Measurements from ENCODE around the gene ICAM2.
"Not testable (repeated sequence)": the region's sequence is repeated elsewhere in the genome, so short reads cannot be mapped to it uniquely, and the experiment has no call there.

ICAM2 gene

GRCh38 chr17:64028874-64029464 is 8.5 kb upstream of the ICAM2 start:
- peak; percentile 76 for TF ChIP-seq CTCF (IDR thresholded peaks at IDR 0.05; ENCODE audit: low read depth, low read length)
- in situ Hi-C loops (cut with HindIII; ENCODE audit: low sequenced_read_pairs) = no loop called here
- DNase-seq (ENCODE audit: low read depth, low spot score) = peak; percentile 66
- H3K4me3 ChIP-seq (ENCODE audit: low read depth, low read length) = no peak overlapping the region

GRCh38 chr17:64025732-64026294 is 5.4 kb upstream of the ICAM2 start:
- peak; percentile 96 for TF ChIP-seq CTCF (IDR thresholded peaks at IDR 0.05; ENCODE audit: low read depth, low read length)
- no peak overlapping the region for H3K4me3 ChIP-seq (ENCODE audit: low read depth, low read length)
- in situ Hi-C loops (cut with HindIII; ENCODE audit: low sequenced_read_pairs) = no loop called here
- DNase-seq (ENCODE audit: low read depth, low spot score) = peak; percentile 43

- no peak for DNase-seq (ENCODE audit: low read depth, low spot score)
- no peak for TF ChIP-seq CTCF (IDR thresholded peaks at IDR 0.05; ENCODE audit: low read depth, low read length)
- H3K4me3 ChIP-seq (ENCODE audit: low read depth, low read length) = no peak overlapping the region
- in situ Hi-C loops (cut with HindIII; ENCODE audit: low sequenced_read_pairs) = no loop called here
These were observed 4.6 kb upstream of the ICAM2 start for GRCh38 chr17:64024781-64025731.

- no peak for TF ChIP-seq CTCF (IDR thresholded peaks at IDR 0.05; ENCODE audit: low read depth, low read length)
- in situ Hi-C loops (cut with HindIII; ENCODE audit: low sequenced_read_pairs) = no loop called here
- DNase-seq (ENCODE audit: low read depth, low spot score) = no peak
- H3K4me3 ChIP-seq (ENCODE audit: low read depth, low read length) = no peak overlapping the region
These were observed 3.8 kb upstream of the ICAM2 start for GRCh38 chr17:64024215-64024654.

GRCh38 chr17:64022611-64023063 is 2.2 kb upstream of the ICAM2 start:
- in situ Hi-C loops (cut with HindIII; ENCODE audit: low sequenced_read_pairs) = no loop called here
- DNase-seq (ENCODE audit: low read depth, low spot score) = no peak
- H3K4me3 ChIP-seq (ENCODE audit: low read depth, low read length) = no peak overlapping the region
- TF ChIP-seq CTCF (IDR thresholded peaks at IDR 0.05; ENCODE audit: low read depth, low read length) = no peak

- DNase-seq (ENCODE audit: low read depth, low spot score); in situ Hi-C loops (cut with HindIII; ENCODE audit: low sequenced_read_pairs); H3K4me3 ChIP-seq (ENCODE audit: low read depth, low read length): not testable (repeated sequence)
These were observed 877 bp downstream of the ICAM2 start for GRCh38 chr17:64019551-64019961.

All from astrocyte of the spinal cord (primary cell).